Uterus (tissue), 4 donors: Measurements from ENCODE around the gene ADAM10. TPM values are rescaled to one million over a fixed set of nuclear protein-coding genes. Genes with fewer than 3 reads are reported as not detected.

ENCODE experiments used
- DNase-seq, 2 donors: peaks; one replicate each; pipeline ENCODE4 v3.0.0-alpha.2; 2019 to 2020
- H3K27ac ChIP-seq, 2 donors: fragments of 200-600 bp; sonication (generic); 1 replicate in 1 of 2; 2 replicates in 1 of 2; pipeline ENCODE4 v1.5.1; 2016 to 2018
- H3K27me3 ChIP-seq, 2 donors: fragments of 200-600 bp; sonication (generic); one replicate each; pipeline ENCODE4 v1.5.1; 2018 to 2019; ENCODE audit warnings: control low read depth in 1 of 2
- H3K36me3 ChIP-seq, 2 donors: fragments of 200-600 bp; sonication (generic); one replicate each; pipeline ENCODE4 v1.5.1; 2019; ENCODE audit warnings: control low read depth in 1 of 2
- H3K4me1 ChIP-seq, 2 donors: fragments of 200-600 bp; sonication (generic); one replicate each; pipeline ENCODE4 v1.5.1; 2018 to 2019; ENCODE audit warnings: control low read depth in 1 of 2
- H3K4me3 ChIP-seq, 2 donors: fragments of 200-600 bp; sonication (generic); 1 replicate in 1 of 2; 2 replicates in 1 of 2; pipeline ENCODE4 v1.5.1; 2018 to 2019; ENCODE audit warnings: mild to moderate bottlenecking in 1 of 2
- H3K9me3 ChIP-seq, 2 donors: fragments of 200-600 bp; sonication (generic); one replicate each; pipeline ENCODE4 v1.5.1; 2019; ENCODE audit warnings: control low read depth in 1 of 2
- POLR2A ChIP-seq, 2 donors: fragments of 450-650 bp; IDR thresholded peaks; one replicate each; pipeline ENCODE4 v1.6.1; 2016; ENCODE audit warnings: antibody characterized with exemption in 2 of 2, mild to moderate bottlenecking in 1 of 2, moderate library complexity in 1 of 2
- intact Hi-C: fragments of 100-400 bp; cut with DNase I; formaldehyde crosslinking; loops from one replicate; pipeline ENCODE4 v1.15.1; 2023; ENCODE audit warnings: low total_unique reads
- total RNA-seq, 4 donors: library from RNA; depleted of rRNA in 3 of 4; stranded (reverse); fragments of >200 nt in 3 of 4; gene quantifications; one replicate each; pipeline versions ENCODE4 v1.1.0 to v1.2.4, GENCODE V29; 2014 to 2023
- TF ChIP-seq, protein P1 (sequence below), 4 experiments: fragments of 200-600 bp in 2 of 4; fragments of 450-650 bp in 2 of 4; sonication (generic) in 2 of 4; IDR thresholded peaks; one replicate each; pipeline ENCODE4 v1.5.1; 2016 to 2019; ENCODE audit warnings: antibody characterized with exemption in 4 of 4, mild to moderate bottlenecking in 2 of 4, moderate library complexity in 1 of 4
- donor health status: DM: yes; HTN: yes; CAD: no.

ADAM10 gene
- total RNA-seq, 4 donors from 2014 or later, result 41.8 to 208 (median 110) TPM

DNA sequence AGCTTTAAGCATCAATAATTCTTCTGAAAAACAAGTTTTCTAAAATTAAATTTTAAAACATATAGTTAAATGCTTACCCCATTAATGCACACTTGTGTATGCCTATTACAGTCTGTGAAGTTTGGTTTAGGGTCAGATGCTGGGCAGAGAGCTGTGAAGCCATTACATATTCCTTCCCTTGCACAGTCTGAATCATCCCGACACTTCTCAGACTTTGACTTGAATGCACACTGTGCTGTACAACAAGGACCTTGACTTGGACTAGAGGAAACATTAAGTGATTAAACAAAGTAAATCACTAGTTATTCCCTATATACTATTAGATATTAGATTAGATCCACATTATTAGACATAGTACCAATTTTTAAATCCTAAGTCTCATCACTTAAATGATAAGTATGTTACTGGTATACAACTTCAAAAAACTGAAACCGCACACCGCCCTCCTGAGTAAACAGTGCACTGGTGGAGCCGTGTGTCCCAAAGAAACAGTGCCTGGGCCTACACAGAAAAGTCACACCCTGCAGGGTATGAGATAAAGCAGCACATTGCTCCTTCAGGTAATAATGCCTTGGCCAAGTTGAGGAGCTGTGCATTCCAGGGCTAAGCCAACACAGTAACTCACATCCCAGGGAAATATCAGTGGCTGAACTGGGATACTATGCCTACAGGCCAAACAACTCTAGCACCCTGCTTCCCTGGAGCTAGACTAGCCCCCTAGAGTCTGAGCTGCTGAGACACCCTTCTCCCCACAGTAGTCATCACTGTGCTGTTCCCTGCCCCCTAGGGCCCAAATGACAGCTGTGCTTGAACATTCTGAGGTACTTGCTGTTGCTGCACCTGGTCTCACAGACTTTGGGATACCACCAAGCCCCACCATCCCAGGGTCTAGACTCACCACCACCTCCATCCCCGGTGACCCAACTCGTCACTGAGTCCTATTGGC, 137.5 kb downstream of the ADAM10 start:
- Histone ChIP-seq H3K27me3 (no peaks in the 10 kb centered on the region), H3K27ac (no peak overlapping the region), H3K36me3 (no peaks in the 10 kb centered on the region), H3K4me1 (no peaks in the 10 kb centered on the region), H3K4me3 (no peak overlapping the region), H3K9me3 (peaks cover 0 to 19% of the 10 kb centered on the region in 2 donors)
- TF ChIP-seq, protein P1, sequence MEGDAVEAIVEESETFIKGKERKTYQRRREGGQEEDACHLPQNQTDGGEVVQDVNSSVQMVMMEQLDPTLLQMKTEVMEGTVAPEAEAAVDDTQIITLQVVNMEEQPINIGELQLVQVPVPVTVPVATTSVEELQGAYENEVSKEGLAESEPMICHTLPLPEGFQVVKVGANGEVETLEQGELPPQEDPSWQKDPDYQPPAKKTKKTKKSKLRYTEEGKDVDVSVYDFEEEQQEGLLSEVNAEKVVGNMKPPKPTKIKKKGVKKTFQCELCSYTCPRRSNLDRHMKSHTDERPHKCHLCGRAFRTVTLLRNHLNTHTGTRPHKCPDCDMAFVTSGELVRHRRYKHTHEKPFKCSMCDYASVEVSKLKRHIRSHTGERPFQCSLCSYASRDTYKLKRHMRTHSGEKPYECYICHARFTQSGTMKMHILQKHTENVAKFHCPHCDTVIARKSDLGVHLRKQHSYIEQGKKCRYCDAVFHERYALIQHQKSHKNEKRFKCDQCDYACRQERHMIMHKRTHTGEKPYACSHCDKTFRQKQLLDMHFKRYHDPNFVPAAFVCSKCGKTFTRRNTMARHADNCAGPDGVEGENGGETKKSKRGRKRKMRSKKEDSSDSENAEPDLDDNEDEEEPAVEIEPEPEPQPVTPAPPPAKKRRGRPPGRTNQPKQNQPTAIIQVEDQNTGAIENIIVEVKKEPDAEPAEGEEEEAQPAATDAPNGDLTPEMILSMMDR (IDR thresholded peaks at IDR 0.05), result no peak
- TF ChIP-seq POLR2A (IDR thresholded peaks at IDR 0.05), result no peak
- no peak for DNase-seq
- intact Hi-C loops, result no loop called here

DNA sequence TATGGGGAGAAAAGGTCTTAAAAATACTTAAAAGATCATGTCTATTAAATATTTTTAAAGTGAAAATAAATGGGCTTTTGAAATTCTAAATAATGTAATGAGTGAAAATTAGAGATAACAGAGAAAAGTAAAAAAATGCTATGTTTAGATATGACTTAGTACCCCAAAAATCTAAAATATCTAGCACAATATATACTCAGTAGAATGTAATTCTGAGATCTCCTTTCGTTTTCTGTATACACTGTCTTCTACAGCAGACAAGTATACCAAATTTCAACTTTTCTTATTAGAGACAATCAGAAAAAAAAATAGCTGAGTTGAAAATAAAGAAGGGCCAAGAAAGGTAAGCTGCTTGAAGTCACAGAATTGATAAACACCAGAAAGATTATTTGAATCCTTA, 140.8 kb downstream of the ADAM10 start:
- no peaks in the 10 kb centered on the region for H3K9me3 ChIP-seq
- no peak overlapping the region for H3K27ac ChIP-seq
- intact Hi-C loops, result no loop called here
- H3K4me1 ChIP-seq, result no peaks in the 10 kb centered on the region
- no peaks in the 10 kb centered on the region for H3K27me3 ChIP-seq
- DNase-seq, result no peak
- TF ChIP-seq, protein P1 (IDR thresholded peaks at IDR 0.05), result no peak
- H3K4me3 ChIP-seq, result no peak overlapping the region
- H3K36me3 ChIP-seq, result no peaks in the 10 kb centered on the region

DNA sequence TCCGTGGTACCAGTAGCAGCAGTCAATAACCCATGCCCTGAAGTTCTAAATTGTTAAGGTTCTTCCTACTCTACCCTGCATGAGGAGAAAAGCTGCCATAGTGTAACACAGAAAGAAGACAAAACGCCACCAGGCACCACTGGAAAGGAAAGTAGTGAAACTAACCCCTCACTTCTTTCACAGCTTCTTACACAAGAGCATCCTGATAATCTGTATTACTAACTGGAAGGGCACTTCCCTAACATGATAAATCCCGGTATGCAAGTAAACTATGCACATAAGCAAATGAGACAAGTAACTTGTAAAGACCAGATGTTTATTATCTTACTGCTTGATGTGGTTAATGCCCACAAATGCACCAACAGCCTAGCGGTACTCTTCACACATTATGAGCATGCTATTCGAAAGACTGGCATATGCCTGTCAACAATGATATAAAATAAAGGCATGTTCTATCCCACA, 141.3 kb downstream of the ADAM10 start:
- no peaks in the 10 kb centered on the region for H3K36me3 ChIP-seq
- H3K9me3 ChIP-seq, result no peaks in the 10 kb centered on the region
- TF ChIP-seq, protein P1 (IDR thresholded peaks at IDR 0.05), result no peak
- no peak for TF ChIP-seq POLR2A (IDR thresholded peaks at IDR 0.05)
- intact Hi-C loops, result no loop called here
- no peak overlapping the region for H3K4me3 ChIP-seq
- no peaks in the 10 kb centered on the region for H3K4me1 ChIP-seq
- no peaks in the 10 kb centered on the region for H3K27me3 ChIP-seq
- DNase-seq, result no peak
- no peak overlapping the region for H3K27ac ChIP-seq

DNA sequence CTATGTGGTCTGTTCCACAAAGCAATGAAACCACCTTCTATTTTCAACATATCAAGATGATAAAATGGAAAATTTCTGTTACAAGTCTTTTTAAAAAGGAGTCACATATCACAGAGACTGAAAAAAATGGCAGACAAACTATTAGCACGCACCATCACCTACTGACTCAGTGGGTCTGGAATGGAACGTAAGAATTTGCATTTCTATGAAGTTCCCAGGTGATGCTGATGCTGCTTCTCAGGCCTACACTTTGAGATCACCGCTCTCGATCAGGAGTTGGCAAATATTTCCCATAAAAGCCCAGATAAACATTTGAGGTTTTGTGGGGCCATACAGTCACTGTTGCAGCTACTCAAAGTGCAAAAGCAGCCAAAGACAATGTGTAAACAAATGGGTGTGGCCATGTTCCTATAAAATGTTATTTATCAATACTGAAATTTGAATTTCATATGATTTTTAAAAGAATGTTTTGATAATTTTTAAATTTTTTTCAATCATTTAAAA, 142.9 kb downstream of the ADAM10 start:
- Histone ChIP-seq H3K27ac (no peak overlapping the region), H3K9me3 (no peaks in the 10 kb centered on the region), H3K4me3 (no peak overlapping the region), H3K27me3 (no peaks in the 10 kb centered on the region), H3K4me1 (no peaks in the 10 kb centered on the region), H3K36me3 (no peaks in the 10 kb centered on the region)
- TF ChIP-seq, protein P1 (IDR thresholded peaks at IDR 0.05), result no peak
- TF ChIP-seq POLR2A (IDR thresholded peaks at IDR 0.05), result no peak
- no peak for DNase-seq
- intact Hi-C loops, result no loop called here

DNA sequence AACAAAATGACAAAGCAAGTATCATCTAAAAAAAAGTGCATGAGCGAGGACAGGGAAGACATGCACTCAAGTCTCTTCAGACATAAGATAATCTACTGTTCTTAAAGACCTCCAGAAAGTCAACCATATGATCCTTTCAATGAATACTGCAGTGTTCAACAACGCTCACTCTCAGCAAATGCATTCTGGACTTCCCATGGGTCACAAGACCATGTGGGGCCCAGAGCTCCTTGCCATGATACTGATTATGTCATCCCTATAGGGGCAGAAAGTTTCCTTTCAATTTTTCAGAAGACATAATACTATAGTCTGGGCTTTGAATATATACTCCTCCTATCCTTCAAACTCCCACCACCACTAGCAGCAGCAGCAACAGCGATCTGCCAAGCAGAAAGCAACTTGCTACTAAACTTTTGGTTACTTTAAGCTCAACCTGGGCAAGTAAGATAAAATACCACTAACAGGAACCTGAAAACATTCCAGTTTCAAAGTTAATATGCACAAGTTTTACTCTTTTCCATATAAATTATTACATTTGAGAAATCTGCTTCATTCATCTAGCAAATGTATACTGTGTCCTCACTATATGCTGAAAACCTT, 143.5 kb downstream of the ADAM10 start:
- no peaks in the 10 kb centered on the region for H3K4me1 ChIP-seq
- intact Hi-C loops, result no loop called here
- no peaks in the 10 kb centered on the region for H3K27me3 ChIP-seq
- H3K36me3 ChIP-seq, result no peaks in the 10 kb centered on the region
- no peaks in the 10 kb centered on the region for H3K9me3 ChIP-seq
- no peak overlapping the region for H3K4me3 ChIP-seq
- no peak for DNase-seq
- H3K27ac ChIP-seq, result no peak overlapping the region
- no peak for TF ChIP-seq POLR2A (IDR thresholded peaks at IDR 0.05)
- TF ChIP-seq, protein P1 (IDR thresholded peaks at IDR 0.05), result no peak
